Natural killer cell treated with Interleukin-12 subunit alpha and Interleukin-12 subunit beta and Interleukin-15 and Interleukin-18, amount 100 ng/mL, for 72 hours (primary cell): ENCODE data around the gene ALKBH3. TPM values are rescaled to one million over a fixed set of nuclear protein-coding genes. Genes with fewer than 3 reads are reported as not detected.
A peak's percentile ranks its signal among the peaks of the same experiment; 100 is the strongest.

Source experiments
- ATAC-seq, 2 donors: fragments of 150-1000 bp; cut with Tn5 transposase in 1 of 2; sonication (Bioruptor Pico), chemical (Tn5 transposase) in 1 of 2; 2 replicates each; pipeline ENCODE4 v1.10.0; 2021
- DNase-seq: peaks from one replicate; pipeline ENCODE4 v3.0.0; 2022; ENCODE audit warnings: low spot score
- H3K27ac Mint-ChIP-seq, 2 donors: 1 replicate in 1 of 2; 2 replicates in 1 of 2; pipeline ENCODE4 v1.8.0; 2022; ENCODE audit warnings: mixed read lengths in 2 of 2, mild to moderate bottlenecking in 1 of 2, moderate library complexity in 1 of 2
- H3K27me3 Mint-ChIP-seq, 2 donors: 1 replicate in 1 of 2; 2 replicates in 1 of 2; pipeline ENCODE4 v1.8.0; 2022; ENCODE audit warnings: mixed read lengths in 2 of 2
- H3K36me3 Mint-ChIP-seq: one replicate; pipeline ENCODE4 v1.8.0; 2022; ENCODE audit warnings: mixed read lengths
- H3K4me1 Mint-ChIP-seq, 2 donors: 1 replicate in 1 of 2; 2 replicates in 1 of 2; pipeline ENCODE4 v1.8.0; 2022; ENCODE audit warnings: low read depth in 2 of 2, mixed read lengths in 2 of 2, mild to moderate bottlenecking in 1 of 2
- H3K4me3 Mint-ChIP-seq: one replicate; pipeline ENCODE4 v1.8.0; 2022; ENCODE audit warnings: mixed read lengths
- H3K9me3 Mint-ChIP-seq: 2 replicates; pipeline ENCODE4 v1.8.0; 2022; ENCODE audit warnings: mixed read lengths
- total RNA-seq, 2 donors: library from RNA; stranded (reverse); gene quantifications; one replicate each; pipeline ENCODE4 v1.2.3, GENCODE V29; 2022

ALKBH3 gene
- total RNA-seq, 2 donors from 2014 or later: 38.7 to 53.7 TPM

DNA sequence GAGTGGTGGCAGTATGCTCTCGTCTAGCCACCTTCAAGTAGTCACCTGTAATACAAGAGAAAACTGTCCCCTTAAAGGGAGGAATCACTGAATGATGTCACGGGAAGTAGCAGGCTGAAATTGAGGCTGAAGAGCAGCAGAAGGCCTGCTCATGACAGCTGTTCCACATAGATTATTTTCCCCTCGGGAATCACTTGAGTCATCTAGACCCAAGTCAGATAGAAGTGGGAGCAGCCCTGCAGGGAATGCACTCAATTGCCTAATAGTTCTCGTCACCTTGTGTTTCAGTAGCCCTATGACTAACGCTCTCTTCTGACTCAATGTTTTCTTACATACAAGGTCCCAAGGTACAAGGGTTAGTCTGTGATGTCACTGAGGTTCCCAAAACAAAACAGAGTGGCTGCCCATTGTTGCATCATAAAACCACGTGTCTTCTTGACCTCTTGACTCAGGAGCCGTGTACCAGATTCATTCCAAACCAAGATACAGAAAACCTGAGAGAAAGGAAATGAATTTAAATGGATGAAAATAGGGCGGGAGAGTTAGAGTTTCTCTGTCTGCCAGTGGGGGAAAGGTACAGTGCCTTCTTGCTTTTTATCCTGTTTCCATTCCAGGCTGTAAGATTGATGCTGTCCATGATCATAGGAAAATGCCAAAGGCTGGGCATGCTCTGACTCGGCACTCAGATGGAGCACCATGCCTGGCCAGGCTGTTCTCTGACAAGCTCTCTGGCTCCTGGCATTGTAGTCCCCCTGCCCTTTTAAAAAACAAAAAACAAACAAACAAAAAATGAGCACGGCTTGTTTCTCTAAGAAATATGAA, 40.2 kb downstream of the ALKBH3 start:
- peak; percentile 83 for DNase-seq
- peaks cover 12 to 20% of the 10 kb centered on the region in 2 donors for H3K4me1 Mint-ChIP-seq
- H3K36me3 Mint-ChIP-seq: peaks cover 11% of the 10 kb centered on the region
- H3K27ac Mint-ChIP-seq: peak overlapping the region; percentile 68 to 89
- H3K27me3 Mint-ChIP-seq: no peaks in the 10 kb centered on the region
- no peaks in the 10 kb centered on the region for H3K9me3 Mint-ChIP-seq
- ATAC-seq: peak; percentile 94 to 97
- peak overlapping the region; percentile 48 for H3K4me3 Mint-ChIP-seq

DNA sequence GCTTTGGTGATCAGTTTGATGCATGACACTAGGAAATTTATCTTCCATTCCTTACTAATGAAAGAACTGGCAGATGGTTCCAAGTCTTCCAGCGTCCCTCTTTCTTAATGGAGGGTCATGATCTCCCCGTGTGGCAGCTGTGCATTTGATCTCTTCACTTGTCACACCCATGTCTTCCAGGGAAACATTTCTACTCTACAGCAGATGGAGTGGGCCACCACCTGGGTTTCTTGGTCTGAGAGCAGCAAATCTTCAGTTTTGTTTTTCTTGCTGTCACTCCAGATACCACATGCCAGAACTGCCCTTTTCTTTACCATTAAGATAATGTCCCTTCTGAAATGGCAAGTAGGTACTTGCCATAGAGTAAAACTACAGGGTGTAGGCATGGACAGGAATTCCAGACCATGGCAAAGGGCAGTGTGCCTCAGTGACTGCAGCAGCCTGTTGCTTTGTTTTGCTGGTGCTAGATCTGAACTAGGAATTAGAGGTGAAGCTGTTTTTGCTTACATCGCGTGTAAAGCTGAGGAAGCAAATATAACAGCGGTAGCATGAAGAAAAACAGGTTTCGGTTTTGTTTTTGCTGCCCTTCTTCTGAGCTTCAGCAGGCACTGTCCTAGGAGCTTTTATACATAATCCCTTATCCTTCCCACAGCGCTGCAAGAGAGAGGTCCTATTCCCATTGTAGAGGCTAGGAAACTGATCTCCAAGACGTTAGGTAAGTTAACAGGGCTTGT, 41.1 kb downstream of the ALKBH3 start:
- no peaks in the 10 kb centered on the region for H3K9me3 Mint-ChIP-seq
- peaks cover 12 to 20% of the 10 kb centered on the region in 2 donors for H3K4me1 Mint-ChIP-seq
- ATAC-seq: no peak
- no peaks in the 10 kb centered on the region for H3K27me3 Mint-ChIP-seq
- DNase-seq: no peak
- peak overlapping the region; percentile 65 for H3K4me3 Mint-ChIP-seq
- H3K27ac Mint-ChIP-seq: peak overlapping the region; percentile 68 to 89
- H3K36me3 Mint-ChIP-seq: peaks cover 11% of the 10 kb centered on the region

DNA sequence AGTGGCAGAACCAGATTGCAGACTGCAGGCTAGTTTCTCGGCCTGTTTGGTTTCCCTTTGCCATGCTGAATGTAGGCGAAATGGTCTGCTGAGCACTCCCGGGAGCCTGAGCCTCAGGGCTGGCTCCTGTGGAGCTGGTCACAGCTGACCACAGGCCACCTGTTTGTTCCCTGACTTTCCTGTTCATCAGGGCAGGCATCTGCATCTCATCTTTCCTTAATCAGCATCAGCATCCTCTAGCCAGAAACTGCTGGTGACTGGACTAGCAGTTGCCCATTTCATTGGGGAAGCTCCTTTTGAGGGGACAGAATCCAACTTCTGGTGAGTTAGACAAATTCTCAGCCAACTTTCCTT, 41.6 kb downstream of the ALKBH3 start:
- ATAC-seq: no peak

DNA sequence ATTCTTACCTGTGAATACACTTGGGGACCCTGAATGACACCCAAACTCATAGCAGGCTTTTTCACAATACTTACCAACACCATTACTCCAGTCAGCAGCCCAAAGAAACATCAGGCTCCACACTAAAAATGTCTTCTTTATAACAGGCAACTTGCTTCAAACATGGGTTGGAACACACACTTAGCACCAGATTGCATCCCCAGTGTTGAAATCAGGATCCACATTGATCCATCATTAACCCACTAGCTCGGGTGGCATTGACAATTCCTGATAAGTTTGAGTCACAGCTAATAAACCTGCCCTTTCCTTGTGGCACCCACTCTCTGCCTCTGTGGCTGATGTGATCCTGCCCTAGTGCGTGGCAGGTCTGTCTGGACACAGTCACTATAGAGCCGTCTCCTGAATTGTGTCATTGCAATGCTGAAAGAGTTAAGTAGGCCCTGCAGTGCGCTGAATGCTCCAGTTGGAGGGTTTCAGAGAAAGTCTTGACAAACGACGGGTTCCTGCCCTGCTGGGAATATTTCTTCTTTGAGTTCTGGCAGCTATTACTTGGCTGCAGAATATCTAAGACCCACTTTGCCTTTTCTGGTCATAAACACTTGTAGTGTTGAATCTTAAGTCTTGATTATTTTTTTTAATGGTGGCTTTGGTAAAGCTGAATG, 42.2 kb downstream of the ALKBH3 start:
- no peak for DNase-seq
- Mint-ChIP-seq H3K36me3 (peaks cover 11% of the 10 kb centered on the region), H3K9me3 (no peaks in the 10 kb centered on the region), H3K27ac (peak overlapping the region in 1 of 2 donors; percentile 45), H3K27me3 (no peaks in the 10 kb centered on the region), H3K4me3 (no peak overlapping the region), H3K4me1 (peaks cover 12 to 20% of the 10 kb centered on the region in 2 donors)
- ATAC-seq: no peak

More for the DNA sequence above, 41.6 kb downstream of the ALKBH3 start:
- Mint-ChIP-seq H3K4me3 (no peak overlapping the region), H3K4me1 (peaks cover 12 to 20% of the 10 kb centered on the region in 2 donors), H3K27me3 (no peaks in the 10 kb centered on the region), H3K27ac (no peak overlapping the region), H3K36me3 (peaks cover 11% of the 10 kb centered on the region), H3K9me3 (no peaks in the 10 kb centered on the region)
- DNase-seq: no peak

DNA sequence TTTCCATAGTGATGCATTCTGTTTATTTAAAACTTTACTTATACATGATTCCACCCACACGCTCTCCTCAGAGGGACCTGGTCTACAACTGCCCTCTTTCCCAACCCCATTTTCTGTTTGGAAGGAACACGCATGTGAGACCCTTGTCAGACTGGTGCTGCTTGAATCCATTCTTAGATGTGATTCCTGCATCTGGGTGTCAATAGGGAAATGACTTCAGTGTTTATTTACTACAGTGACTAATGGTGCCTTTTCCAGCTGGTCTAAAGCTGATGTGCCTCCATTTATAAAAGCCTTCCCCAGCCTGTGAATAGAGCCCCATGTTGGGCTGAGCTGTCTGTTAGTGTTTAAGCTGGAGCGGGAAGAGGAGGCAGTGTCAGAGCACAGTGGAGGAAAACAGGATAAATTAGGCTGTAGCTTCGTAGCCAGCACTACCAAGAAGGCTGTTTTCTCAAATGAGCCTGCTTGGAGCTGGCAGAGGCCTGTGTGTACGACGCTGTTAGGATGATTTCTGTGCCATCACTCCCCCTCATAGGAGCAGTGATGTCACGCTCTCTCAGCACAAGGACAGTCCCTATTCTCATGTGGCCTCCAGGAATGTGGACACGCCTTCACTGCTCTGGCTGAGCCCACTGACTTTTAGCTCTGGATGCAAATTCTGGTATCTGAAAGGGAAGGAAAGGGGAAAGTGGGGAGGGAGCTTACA, 42.9 kb downstream of the ALKBH3 start:
- H3K4me3 Mint-ChIP-seq: no peak overlapping the region
- H3K27ac Mint-ChIP-seq: peak overlapping the region in 1 of 2 donors; percentile 45
- no peaks in the 10 kb centered on the region for H3K27me3 Mint-ChIP-seq
- peaks cover 12 to 20% of the 10 kb centered on the region in 2 donors for H3K4me1 Mint-ChIP-seq
- no peaks in the 10 kb centered on the region for H3K9me3 Mint-ChIP-seq
- DNase-seq (no peak), ATAC-seq (no peak)
- H3K36me3 Mint-ChIP-seq: peaks cover 11% of the 10 kb centered on the region

DNA sequence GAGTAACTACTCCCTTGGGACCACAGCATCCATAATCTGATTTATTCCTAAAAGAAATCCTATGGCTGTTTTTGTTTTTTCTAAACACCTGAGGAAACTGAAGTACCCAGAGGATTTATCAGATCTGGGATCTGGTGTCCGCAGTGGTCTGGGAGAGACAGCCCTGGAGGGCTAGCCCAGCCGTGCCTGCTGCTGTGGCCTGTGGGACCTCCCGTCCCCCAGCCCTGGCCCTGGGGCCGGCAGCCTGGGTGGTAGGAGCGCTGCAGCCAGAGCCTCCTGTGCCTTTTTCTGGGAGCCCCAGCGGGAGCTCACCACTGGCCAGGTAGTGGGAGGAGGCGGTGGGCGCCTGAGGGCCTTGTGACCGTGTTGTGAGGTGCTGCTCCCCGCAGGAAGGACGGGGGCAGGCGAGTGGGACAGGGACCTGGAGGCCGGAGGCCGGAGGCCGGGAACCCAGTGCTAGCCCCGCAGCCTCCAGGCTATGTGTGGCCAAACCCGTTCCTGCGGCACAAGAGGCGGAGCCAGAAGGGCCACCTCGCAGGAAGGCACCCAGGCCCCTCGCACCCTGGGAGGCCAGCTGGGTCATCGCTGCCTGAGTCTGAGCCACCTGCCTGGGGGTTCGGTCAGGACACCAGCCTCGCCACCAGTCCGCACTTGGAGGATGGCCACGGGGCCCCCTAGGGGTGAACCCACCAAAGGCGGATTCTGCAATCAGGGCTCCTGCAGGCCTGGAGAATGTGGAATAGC, 43.7 kb downstream of the ALKBH3 start:
- peaks cover 5% of the 10 kb centered on the region for H3K36me3 Mint-ChIP-seq
- ATAC-seq (no peak), DNase-seq (no peak)
- no peaks in the 10 kb centered on the region for H3K27me3 Mint-ChIP-seq
- H3K9me3 Mint-ChIP-seq: no peaks in the 10 kb centered on the region
- no peak overlapping the region for H3K27ac Mint-ChIP-seq
- H3K4me1 Mint-ChIP-seq: peaks cover 12 to 16% of the 10 kb centered on the region in 2 donors
- no peak overlapping the region for H3K4me3 Mint-ChIP-seq

DNA sequence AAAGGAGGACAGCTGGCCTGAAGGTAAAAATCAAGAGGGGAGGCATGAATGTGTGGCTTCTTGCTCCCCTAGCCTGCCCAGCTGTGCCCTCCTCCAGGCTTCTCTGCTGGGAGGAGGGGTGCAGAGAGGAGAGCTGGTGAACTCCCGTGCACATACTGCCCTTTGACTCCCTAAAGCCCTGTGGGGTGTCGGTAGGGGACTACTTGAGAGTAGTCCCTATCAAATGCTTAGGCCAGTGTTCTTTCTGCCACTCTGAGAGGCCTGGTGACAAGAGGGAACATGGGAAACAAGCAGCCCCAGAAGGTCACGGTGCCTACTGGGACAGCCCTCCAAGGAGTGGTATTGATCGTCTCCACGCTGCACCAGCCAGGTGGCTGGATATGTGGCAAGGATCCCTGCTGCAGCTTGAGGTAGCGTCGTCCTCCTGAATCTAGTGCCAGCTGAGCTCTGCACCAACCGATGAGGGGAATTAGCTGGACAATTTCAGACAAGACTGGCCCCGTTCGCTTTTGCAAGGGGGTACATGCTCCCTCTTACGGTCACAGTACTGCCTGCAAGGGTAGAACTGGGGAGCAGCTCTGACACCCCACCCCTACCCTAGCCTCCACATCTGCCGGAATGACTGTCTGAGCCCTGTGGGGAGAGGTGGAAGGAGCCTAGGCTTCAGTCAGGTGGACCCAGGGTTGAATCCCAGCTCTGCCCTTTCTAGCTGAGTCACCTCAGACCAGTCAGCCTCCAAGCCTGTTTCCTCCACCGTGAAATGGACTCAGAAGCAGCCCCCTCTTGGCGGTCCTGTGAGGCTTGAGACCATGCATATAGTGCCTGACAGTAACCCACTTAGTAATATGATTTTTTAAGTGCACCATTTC, 44.7 kb downstream of the ALKBH3 start:
- H3K4me3 Mint-ChIP-seq: no peak overlapping the region

DNA sequence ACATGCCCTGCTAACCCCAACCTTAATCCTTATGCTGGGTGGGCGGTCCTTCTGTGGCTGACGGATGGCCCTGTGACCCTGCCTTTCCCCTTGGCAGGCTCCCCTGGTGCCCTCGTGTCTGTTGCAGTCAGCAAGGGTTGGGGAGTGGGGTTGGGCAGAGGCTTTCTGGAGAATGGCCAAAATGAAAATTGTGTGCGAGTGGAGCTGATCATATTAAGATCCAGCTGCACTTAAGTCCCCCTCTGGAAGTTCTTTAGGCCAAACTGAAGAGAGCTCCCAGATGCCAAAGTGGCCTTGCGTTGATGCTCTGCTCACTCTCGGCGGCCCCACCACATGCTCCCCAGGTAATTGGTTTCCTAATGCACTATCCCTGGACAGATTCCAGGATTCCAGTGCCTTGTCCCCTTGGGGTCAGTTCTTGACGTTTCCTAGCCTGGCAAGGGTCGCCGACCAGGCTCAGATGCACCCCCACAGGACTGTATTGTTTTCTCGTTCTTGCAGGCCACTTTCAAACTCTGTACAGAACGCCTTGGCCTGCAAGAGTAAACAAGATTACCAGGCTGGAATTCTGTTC, 45.4 kb downstream of the ALKBH3 start:
- Mint-ChIP-seq H3K27ac (no peak overlapping the region), H3K9me3 (no peaks in the 10 kb centered on the region), H3K36me3 (peaks cover 5% of the 10 kb centered on the region), H3K4me1 (peaks cover 16 to 19% of the 10 kb centered on the region in 2 donors), H3K27me3 (no peaks in the 10 kb centered on the region), H3K4me3 (no peak overlapping the region)
- ATAC-seq (no peak), DNase-seq (no peak)

More for the DNA sequence above, 44.7 kb downstream of the ALKBH3 start:
- Mint-ChIP-seq H3K9me3 (no peaks in the 10 kb centered on the region), H3K27ac (no peak overlapping the region), H3K27me3 (no peaks in the 10 kb centered on the region), H3K4me1 (peaks cover 14 to 19% of the 10 kb centered on the region in 2 donors), H3K36me3 (peaks cover 5% of the 10 kb centered on the region)
- ATAC-seq (no peak), DNase-seq (no peak)

DNA sequence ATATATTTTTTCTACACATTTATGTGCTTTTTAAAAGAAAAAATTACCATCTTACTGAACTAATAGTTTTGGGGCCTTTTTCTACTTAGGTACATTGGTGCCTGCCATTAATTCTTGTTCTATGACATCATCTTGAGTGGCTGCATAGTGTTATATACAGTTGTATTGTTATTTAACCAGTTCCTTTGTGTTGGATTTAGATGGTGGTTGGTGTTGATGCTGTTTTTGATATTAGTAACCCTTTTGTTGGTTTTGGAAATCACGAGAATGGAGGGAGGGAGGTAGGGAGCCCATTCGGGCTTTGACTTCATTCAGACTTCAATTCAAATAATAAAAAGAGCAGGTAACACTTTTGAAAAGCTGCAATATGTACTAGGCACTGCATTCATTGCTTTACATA, 46.4 kb downstream of the ALKBH3 start:
- H3K27ac Mint-ChIP-seq: no peak overlapping the region
- no peaks in the 10 kb centered on the region for H3K36me3 Mint-ChIP-seq
- H3K27me3 Mint-ChIP-seq: no peaks in the 10 kb centered on the region
- peaks cover 11 to 13% of the 10 kb centered on the region in 2 donors for H3K4me1 Mint-ChIP-seq
- no peaks in the 10 kb centered on the region for H3K9me3 Mint-ChIP-seq
- H3K4me3 Mint-ChIP-seq: no peak overlapping the region
- ATAC-seq (no peak), DNase-seq (no peak)

DNA sequence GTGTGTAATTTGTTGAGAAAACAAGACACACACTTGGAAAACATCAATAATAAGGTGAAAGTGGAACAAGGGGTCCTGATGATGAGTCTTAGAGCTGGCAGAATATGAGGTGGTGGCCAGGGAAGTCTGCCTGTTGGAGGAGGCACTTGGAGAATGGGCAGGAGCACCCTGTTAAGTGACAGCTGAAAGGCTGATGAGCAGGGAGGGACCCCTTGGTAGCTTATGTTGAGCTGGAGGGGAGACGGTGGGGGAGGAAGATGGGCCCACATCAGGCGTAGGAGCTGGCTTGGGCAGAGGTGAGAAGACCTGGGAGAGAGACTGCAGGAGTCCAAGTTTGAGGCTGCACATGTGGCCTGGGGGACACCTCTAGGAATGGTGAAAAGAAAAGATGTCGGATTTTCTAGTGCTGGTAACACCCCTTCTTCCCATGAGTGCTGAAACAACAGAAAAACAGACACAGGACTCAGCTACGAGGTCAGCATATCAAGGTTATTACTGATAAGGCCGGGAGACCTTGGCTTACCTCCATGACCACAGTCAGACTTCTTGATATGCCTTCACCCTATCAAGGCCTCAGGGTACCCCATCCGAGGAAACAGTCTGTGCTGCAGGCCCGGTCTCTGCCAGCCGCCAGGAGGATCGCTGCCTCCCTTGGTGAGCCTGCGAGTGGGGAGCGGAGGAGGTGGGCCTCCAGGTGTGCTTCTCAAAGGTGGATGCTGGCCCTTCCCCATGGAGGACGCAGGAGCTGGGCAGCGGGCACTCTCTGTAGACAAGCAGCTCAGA, 47.5 kb downstream of the ALKBH3 start:
- H3K4me3 Mint-ChIP-seq: no peak overlapping the region
- H3K36me3 Mint-ChIP-seq: no peaks in the 10 kb centered on the region
- H3K27me3 Mint-ChIP-seq: no peaks in the 10 kb centered on the region
- DNase-seq: no peak
- H3K9me3 Mint-ChIP-seq: no peaks in the 10 kb centered on the region
- H3K4me1 Mint-ChIP-seq: peaks cover 11 to 13% of the 10 kb centered on the region in 2 donors
- no peak overlapping the region for H3K27ac Mint-ChIP-seq
- ATAC-seq: no peak

DNA sequence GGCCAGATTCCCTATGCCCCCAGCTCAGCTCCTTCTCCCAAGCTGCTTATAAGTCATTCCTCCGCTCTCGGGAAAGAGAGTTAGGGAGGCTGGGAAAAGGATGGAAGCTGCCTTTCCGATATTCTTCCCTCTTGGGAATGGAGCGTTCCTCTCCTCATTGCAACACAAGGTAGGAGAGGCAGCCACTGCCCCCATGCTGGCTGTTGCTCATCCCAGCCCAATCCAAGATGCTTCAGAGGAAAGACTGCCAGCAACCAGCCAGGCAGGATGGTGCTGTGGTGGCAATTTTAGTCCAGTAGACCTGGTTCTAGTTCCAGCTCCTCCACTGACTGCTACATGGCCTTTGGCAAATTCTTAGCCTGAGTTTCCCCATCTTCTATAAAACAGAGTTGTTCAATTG, 48.1 kb downstream of the ALKBH3 start:
- DNase-seq (no peak), ATAC-seq (no peak)
- Mint-ChIP-seq H3K36me3 (no peaks in the 10 kb centered on the region), H3K27ac (no peak overlapping the region), H3K27me3 (no peaks in the 10 kb centered on the region), H3K4me3 (no peak overlapping the region), H3K9me3 (no peaks in the 10 kb centered on the region), H3K4me1 (peaks cover 11 to 13% of the 10 kb centered on the region in 2 donors)
